GM18508 (cell line): Measurements from ENCODE around the gene ARHGAP35.
"Not testable (repeated sequence)": the region's sequence is repeated elsewhere in the genome, so short reads cannot be mapped to it uniquely, and the experiment has no call there.

Experiments
- ATAC-seq: cut with Tn5 transposase; IDR thresholded peaks from one replicate; pipeline ENCODE4 v1.9.1; 2021; ENCODE audit warnings: moderate number of reproducible peaks; ENCODE audit not compliant: insufficient read depth, unreplicated experiment

The ARHGAP35 gene

DNA sequence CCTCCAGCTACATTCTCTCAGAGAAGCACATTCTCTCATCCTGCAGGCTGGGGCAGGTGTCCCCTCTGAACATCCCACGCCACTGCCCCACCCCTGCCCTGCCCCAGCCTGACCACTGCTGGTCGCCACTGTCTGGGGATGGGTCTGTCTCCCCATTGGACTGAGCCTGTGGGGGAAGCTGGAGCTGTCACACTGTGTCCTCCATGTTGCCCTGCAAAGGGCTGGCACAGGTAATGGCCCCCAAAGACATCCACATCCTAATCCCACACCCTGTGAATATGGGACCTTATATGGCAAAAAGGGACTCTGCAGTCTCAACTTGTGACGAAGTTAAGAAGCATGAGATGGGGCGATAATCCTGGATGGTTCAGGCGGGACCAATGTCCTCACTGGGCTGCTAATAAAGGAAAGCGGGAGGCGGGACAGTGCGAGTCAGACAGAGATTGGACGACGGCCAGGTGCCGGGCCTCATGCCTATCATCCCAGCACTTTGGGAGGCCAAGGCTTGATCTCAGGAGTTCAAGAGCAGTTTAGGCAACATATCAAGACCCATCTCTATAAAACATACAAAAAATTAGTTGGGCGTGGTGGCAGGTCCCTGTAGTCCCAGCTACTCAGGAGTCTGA lies 19.2 kb upstream of the ARHGAP35 start:
- no peak for ATAC-seq

DNA sequence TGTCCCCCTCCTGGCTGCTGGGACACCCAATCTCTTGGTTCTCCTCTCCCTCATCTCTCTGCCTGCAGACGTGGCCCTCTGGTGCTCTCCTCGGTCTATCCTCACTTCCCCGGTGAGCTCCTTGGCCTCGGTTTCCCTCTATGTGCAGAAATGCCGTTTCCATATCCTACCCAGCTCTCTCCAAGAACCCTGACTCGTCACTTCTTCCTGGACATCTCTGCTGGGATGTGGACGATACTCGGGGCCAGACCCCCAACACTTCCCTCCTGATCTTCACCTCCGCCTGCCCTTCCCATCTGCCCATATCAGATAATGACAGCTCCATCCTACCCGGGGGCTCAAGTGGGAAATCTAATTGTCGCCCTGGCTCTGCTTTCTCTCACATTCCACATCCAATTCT lies 18.0 kb upstream of the ARHGAP35 start:
- ATAC-seq, result no peak

DNA sequence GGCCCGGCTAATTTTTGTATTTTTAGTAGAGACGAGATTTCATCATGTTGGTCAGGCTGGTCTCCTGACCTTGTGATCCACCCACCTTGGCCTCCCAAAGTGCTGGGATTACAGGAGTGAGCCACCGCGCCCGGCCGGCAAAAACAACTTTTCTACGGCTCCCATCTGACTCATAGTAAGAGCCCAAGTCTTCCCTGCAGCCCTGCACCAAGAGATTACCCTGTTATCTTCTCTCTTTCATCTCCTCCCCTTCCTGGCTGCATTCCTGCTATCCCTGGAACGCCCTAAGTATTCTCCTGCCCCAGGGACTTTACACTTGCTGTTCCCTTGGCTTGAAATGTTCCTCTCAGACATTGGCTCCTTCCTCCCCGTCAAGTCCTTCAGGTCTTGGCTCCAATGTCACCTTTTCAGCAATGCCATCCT lies 16.7 kb upstream of the ARHGAP35 start:
- no peak for ATAC-seq

GRCh38 chr19:46845959-46846459 lies 14.8 kb upstream of the ARHGAP35 start:
- ATAC-seq, result no peak

DNA sequence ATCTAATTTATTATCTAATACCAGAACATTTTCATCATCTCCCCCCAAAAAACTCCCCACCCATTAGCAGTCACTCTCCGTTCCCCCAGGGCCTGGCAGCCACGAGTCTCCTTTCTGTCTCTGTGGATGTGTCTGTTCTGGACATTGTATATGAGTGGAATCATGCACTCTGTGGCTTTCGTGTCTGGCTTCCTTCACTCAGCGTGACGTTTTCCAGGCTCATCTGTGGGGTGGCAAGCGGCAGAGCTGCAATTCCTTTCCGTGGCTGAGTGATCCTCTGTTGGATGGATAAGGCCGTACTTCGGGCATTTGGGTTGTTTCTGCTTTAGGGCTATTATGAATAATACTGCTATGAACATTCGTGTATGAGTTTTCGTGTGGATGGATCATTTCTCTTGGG lies 13.3 kb upstream of the ARHGAP35 start:
- ATAC-seq, result no peak

GRCh38 chr19:46848389-46848788 lies 12.4 kb upstream of the ARHGAP35 start:
- no peak for ATAC-seq

DNA sequence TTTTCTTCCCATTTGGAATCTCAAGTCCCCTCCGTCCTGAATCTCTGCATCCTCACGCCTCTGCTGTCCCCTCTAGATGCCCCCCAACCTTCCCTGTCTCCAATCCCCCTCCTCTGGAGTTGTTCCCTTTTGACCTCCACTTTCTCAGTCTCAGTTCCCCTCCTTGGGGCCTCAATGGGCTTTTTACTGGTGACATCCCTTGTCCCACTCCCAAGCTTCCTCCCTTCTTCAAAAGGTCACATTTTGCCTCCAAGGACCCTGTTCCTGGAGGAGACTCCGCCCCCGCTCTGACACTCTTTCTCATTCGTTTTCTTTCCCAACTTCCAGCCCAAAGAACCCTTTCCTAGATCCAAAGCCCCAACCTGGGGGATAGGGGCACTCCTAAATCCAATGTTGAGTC lies 11.2 kb upstream of the ARHGAP35 start:
- ATAC-seq, result no peak

- ATAC-seq, result peak; percentile 74
Measured at GRCh38 chr19:46850228-46851203, 10.3 kb upstream of the ARHGAP35 start, which contains the start of gene AP2S1. TSS of gene AP2S1 (minus strand) at chr19:46850846. CDS start at chr19:46850766, 80 bp downstream.

DNA sequence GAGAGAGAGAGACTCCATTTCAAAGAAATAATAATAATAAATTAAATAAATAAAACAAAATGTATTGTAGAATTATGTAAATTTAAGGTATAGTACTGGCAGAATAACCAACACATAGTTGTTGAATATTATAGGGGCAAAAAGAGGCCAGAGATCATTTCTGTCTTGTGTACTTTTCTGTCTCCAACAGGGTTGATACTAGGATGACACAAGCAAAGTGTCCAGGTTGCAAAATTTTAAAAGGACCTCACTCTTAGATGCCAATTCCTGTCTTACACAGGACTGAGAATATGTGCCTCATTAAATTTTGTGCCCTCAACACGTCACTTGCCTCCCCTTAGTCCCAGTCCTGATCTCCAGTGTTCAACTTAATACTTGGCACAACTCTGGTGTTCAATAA lies 8.0 kb upstream of the ARHGAP35 start:
- ATAC-seq, result no peak

DNA sequence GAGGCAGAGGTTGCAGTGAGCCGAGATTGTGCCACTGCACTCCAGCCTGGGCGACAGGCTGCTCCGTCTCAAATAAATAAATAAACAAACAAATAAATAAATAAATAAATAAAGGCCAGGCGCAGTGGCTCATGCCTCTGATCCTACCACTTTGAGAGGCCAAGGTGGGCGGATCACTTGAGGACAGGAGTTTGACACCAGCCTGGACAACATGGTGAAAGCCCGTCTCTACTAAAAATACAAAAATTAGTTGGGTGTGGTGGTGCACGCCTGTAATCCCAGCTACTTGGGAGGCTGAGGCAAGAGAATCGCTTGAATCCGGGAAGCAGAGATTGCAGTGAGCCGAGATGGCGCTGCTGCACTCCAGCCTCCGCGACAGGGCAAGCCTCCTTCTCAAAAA lies 6.1 kb upstream of the ARHGAP35 start:
- not testable (repeated sequence) for ATAC-seq

DNA sequence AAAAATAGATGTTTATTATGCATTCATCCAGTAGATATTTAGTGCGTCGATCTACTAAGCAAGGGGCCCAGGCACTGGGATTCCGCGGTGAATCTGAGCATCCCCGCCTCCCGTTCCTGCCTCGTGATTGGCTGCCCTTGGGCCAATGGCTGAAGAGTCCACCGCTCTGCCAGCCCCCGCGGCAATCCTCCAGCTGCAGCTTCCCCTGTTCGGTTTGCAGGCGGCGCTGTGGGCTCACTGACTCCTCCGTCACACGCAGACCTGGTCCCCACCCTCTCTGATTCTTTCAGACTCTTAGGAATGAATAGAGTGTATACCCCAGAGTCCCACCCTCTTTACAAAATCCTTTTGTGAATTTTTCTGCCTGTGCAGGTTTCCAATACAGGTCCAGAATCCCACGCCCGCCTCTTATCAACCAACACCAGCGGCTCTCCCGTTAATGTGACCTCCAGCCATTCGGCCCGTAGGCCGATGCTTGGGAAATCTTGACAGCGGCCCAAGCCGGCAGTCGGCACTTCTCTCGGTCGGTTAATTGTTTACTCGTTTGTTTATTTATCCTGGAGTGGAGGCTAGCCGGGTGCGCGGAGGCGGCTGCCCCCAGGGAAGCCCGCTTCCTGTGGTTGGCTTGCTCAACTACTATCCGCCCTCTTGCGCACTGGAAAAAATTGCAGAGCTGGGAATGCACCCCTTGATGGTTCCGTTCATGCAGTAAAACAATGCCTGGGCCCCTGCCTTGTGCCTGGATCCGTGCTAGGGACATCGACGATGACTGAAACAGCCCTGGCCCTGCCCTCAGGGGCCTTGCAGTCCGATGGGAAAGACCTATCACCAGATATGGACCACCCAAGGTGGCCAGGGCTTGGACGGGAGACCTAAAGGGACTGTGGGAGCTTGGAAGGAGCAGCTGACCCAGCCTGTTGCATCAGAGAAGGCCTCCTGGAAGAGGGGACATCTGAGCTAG lies 4.5 kb upstream of the ARHGAP35 start:
- ATAC-seq, result no peak

DNA sequence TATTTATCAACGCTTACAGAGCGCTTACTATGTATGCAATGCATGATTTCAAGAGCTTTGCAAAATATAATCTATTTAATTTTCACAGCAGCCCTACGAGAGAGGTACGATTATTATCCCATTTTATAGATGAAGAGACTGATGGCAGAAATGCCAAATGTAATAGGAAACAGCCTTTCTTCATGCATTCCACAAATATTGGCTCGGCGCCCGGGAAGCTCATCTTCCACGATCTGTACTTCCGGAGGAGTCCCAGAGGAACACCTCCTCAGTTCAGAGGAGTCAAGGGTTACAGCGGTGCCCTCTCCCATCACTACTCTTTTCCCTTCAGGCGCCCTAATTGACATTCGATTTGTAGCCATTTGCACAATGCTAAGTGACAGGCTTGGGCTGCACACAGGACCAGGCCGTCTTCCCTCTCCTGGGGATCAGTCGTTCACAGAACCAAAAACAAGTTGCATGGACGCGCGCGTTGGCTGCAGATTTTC lies 1.1 kb upstream of the ARHGAP35 start:
- no peak for ATAC-seq

GRCh38 chr19:46860125-46860845 lies 512 bp upstream of the ARHGAP35 start:
- no peak for ATAC-seq

DNA sequence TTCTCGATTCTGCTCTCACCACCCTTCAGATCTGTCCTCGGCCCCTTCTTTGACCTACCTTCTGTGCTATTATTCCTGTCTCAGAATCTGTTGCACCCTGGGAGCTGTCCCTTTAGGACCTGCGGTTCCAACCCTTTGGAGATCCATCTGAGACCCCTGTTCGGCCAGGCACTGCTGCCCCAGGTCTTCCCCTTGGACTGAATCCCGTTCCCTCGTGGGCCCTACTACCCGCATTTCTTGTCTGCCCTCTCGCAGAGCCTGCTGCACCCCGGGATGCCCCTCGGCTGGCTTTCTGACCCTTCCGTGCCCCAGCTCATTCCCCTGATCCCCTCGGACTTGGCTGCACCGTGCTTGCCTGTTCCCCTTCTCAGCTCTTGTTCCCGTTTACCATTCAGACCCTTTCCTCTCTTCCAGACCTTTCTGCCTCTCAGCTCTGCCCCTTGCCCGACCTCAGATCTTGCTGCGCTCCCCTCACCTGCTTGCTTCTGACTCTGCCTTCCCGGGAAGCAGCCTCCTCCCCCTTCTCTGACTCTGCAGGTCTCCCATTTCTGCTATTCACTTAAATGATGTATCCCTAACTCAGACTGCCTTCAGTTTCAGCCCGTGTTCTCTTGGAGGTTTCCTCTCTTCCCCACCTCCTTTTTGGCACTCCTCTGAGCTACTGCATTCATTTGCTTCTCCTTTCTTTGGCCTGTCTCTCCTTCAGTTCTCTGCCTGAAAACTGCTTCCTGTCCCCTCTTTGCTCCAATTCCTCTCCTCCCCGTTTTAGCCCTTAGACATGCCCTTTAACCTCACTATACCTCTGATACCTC lies 1.1 kb downstream of the ARHGAP35 start:
- no peak for ATAC-seq

DNA sequence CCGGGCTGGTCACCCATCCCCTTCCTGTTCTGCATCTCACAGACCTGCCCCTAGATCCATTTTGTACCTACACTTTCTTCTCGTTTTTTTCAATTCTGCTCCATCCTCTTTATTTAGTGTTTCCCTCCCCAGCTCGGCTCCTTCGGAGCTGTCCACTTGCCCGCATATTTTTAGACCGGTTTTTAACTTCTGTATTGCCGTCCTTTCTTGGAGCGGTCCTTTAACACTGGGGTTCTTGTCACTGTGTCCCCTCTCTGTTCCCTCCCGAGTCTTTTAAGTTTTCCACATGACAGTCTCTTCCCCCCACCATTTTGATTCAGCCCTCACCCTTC lies 1.7 kb downstream of the ARHGAP35 start:
- ATAC-seq, result no peak

GRCh38 chr19:46862974-46863632 lies 2.3 kb downstream of the ARHGAP35 start:
- ATAC-seq, result no peak

GRCh38 chr19:46863818-46864629 lies 3.2 kb downstream of the ARHGAP35 start:
- ATAC-seq, result no peak
